ENCODE measurements around the gene PRR16.

PRR16 gene

DNA sequence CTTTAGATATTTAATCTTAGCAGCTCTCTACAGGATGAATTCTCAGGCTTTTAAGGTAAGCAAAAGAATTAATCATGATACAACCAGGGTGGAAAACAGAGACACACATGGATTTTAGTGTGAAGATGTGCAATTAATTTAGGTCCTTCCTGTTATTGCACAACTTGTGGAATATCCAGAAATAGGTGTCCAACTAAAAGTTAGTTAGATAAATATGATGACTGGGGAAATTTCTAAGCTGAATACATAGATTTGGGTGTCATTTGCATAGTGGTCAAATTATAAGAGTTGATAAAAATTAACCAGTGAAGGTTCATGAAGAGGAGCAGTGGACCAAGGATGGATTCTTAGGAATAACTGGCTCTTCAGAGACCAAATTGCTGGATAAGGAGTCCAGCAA is 266.1 kb downstream of the PRR16 start:
- no peak overlapping the region for H3K4me3 ChIP-seq (ENCODE audit: low read depth, low read length)
- DNase-seq (ENCODE audit: low read depth), result no peak
- TF ChIP-seq, protein P1, sequence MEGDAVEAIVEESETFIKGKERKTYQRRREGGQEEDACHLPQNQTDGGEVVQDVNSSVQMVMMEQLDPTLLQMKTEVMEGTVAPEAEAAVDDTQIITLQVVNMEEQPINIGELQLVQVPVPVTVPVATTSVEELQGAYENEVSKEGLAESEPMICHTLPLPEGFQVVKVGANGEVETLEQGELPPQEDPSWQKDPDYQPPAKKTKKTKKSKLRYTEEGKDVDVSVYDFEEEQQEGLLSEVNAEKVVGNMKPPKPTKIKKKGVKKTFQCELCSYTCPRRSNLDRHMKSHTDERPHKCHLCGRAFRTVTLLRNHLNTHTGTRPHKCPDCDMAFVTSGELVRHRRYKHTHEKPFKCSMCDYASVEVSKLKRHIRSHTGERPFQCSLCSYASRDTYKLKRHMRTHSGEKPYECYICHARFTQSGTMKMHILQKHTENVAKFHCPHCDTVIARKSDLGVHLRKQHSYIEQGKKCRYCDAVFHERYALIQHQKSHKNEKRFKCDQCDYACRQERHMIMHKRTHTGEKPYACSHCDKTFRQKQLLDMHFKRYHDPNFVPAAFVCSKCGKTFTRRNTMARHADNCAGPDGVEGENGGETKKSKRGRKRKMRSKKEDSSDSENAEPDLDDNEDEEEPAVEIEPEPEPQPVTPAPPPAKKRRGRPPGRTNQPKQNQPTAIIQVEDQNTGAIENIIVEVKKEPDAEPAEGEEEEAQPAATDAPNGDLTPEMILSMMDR (IDR thresholded peaks at IDR 0.05; ENCODE audit: insufficient read depth, low read depth, low read length, missing control alignments), result no peak

DNA sequence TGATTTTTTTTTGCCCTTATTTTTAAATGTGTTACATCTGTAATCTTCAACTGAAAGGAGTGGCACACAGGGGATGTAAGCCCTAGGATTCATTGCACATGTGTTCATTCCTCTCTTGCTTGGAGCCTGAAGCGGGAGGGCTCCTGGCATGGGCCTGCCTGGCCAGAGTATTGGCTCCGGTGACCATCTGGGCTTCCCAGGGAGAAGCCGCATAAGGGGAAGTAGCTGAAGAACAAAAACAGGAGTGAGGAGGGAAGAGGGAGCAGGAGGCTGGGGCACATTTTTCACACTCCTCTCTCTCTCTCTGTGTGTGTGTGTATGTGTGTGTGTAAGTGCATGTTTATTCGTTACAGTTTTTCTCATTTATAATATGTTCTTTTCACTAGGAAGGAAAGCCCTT is 269.9 kb downstream of the PRR16 start:
- TF ChIP-seq, protein P1 (IDR thresholded peaks at IDR 0.05; ENCODE audit: insufficient read depth, low read depth, low read length, missing control alignments), result no peak
- no peak for DNase-seq (ENCODE audit: low read depth)
- H3K4me3 ChIP-seq (ENCODE audit: low read depth, low read length), result no peak overlapping the region

DNA sequence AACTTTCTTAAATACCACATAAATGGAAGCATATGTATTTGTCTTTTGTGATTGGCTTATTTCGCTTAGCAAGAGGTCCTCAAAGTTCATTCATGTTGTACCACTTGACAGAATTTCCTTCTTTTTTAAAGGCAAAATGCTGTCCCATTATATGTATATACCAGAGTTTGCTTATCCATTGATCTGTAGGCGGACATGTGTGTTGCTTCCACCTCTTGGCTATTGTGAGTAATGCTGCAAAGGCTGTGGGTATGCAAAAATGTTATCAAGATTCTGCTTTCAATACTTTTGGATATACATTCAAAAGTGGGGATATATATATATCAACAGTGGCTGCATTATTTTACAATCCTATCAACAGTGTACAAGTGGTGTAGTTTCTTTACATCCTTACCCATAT is 271.0 kb downstream of the PRR16 start:
- no peak for DNase-seq (ENCODE audit: low read depth)
- no peak overlapping the region for H3K4me3 ChIP-seq (ENCODE audit: low read depth, low read length)
- TF ChIP-seq, protein P1 (IDR thresholded peaks at IDR 0.05; ENCODE audit: insufficient read depth, low read depth, low read length, missing control alignments), result no peak

Measured in GM12865 (cell line).